ENCODE results near the gene BDH1.
"Not testable (repeated sequence)": the region's sequence is repeated elsewhere in the genome, so short reads cannot be mapped to it uniquely, and the experiment has no call there.

DNA sequence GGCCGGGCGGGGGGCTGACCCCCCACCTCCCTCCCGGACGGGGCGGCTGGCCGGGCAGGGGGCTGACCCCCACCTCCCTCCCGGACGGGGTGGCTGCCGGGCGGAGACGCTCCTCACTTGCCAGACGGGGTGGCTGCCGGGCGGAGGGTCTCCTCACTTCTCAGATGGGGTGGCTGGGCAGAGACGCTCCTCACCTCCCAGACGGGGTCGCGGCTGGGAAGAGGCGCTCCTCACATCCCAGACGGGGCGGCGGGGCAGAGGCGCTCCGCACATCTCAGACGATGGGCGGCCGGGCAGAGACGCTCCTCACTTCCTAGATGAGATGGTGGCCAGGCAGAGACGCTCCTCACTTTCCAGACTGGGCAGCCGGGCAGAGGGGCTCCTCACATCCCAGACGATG, 46.6 kb upstream of the BDH1 start:
- TF ChIP-seq, protein P1, sequence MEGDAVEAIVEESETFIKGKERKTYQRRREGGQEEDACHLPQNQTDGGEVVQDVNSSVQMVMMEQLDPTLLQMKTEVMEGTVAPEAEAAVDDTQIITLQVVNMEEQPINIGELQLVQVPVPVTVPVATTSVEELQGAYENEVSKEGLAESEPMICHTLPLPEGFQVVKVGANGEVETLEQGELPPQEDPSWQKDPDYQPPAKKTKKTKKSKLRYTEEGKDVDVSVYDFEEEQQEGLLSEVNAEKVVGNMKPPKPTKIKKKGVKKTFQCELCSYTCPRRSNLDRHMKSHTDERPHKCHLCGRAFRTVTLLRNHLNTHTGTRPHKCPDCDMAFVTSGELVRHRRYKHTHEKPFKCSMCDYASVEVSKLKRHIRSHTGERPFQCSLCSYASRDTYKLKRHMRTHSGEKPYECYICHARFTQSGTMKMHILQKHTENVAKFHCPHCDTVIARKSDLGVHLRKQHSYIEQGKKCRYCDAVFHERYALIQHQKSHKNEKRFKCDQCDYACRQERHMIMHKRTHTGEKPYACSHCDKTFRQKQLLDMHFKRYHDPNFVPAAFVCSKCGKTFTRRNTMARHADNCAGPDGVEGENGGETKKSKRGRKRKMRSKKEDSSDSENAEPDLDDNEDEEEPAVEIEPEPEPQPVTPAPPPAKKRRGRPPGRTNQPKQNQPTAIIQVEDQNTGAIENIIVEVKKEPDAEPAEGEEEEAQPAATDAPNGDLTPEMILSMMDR (IDR thresholded peaks at IDR 0.05; ENCODE audit: borderline replicate concordance, extremely low read depth, low read length, poor library complexity, severe bottlenecking): not testable (repeated sequence)
- not testable (repeated sequence) for TF ChIP-seq EZH2 (IDR thresholded peaks at IDR 0.05; ENCODE audit: borderline replicate concordance, low read depth, low read length, severe bottlenecking)

Data from DND-41 (cell line).